NCI-H187 treated with DMSO at 0.1 percent for 48 hours (cell line): ENCODE results near the gene ZNF385C.

Experiments used
- DNase-seq: peaks from one replicate; lab custom pipeline; 2025; lab: John Stamatoyannopoulos, UW

ZNF385C gene

GRCh38 chr17:42125565-42125964 lies 27.3 kb upstream of the ZNF385C start:
- DNase-seq: no peak

DNA sequence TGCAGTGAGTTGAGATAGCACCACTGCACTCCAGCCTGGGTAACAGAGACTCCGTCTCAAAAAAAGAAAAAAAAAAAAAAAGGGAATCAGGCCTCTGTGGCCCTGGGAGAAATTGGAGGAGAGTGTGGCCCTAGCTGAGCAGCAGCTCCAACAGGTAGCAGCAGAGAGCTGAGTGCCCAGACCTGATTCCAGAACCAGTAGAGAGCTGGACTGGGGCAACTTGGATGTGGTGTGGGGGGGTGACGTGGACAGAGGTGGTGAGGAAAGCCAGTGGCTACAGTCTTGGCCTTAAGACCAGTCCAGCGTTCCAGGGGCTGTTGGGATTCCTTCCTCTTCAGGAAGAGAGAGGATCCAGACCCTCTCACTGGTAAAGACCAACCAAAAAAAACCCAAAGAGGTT lies 26.0 kb upstream of the ZNF385C start:
- no peak for DNase-seq

GRCh38 chr17:42122371-42123303 lies 24.4 kb upstream of the ZNF385C start, which contains the start of gene HSPB9:
Gene HSPB9, plus strand, starts transcription at chr17:42122804. Its CDS starts 47 bp downstream, at chr17:42122851.
- DNase-seq: peak; percentile 51

- DNase-seq: no peak
Observed at GRCh38 chr17:42120770-42121769, 22.8 kb upstream of the ZNF385C start, which contains the start of gene KAT2A. Gene KAT2A, minus strand, starts transcription at chr17:42121367. Its CDS starts 63 bp downstream, at chr17:42121304.

DNA sequence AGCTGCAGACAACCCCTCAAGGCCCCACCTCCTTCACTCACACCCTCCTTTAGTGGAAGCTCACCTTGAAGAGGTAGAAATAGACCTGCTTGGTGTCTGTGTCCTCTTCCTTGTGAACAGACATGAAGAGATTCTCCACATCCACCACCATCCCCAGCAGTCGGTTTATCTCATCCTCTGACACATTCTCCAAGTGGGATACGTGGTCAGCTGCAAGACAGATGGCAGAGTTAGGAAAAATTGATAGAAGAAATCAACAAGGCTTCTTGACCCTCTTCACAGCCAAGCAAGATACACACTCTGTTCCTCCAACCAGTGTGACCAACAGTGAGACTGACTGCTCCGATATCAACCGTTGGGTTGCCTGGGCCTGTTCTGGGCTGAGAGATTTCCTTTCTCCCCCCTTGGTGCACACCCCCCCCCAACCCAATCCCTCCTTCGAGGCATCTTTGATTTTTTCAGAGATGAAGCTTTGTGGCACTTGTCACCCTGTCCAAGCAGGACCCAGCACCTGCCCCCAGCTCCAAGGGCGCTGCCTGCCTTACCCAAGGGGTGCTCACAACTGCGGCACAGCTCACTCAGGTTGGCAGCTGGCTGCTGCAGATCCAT lies 22.0 kb upstream of the ZNF385C start:
- DNase-seq: no peak

DNA sequence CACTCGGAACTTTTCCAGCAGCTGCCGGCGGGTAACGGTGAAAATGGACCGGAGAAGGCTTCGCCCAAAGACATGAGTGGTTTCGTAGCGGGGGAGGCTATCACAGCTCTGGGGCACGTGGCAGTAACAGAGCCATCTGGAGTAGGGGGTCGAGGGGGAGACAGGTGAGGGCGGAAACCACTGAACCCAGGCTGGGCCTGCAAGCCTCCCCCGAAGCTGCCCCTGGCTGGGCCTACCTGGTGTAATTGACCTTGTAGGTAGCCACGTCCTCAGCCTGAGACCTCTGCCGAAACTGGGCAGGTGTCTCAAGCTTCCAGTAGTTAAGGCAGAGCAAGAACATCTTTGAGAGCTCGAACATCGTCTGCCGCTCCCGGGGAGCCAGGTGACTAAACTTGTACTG lies 21.0 kb upstream of the ZNF385C start:
- no peak for DNase-seq

DNA sequence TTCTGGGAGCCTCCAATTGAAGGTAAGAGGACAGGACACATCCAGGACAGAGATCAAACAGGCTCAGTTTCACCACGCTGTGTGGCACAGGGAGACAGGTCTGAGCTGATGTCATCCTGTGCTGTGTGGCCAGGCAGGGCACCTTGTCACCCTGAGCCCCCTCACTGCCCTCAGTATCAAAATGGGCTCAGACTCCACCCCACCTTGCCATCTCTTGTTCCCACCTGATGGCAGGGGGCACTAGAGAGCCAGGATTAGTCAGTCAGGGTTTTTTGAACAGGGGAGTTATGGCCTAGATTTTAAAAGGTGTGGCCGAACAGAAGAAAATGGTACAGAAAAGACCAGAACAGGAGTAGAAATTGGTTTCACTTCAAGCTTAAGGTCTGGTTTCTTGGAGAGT lies 20.3 kb upstream of the ZNF385C start:
- DNase-seq: no peak

DNA sequence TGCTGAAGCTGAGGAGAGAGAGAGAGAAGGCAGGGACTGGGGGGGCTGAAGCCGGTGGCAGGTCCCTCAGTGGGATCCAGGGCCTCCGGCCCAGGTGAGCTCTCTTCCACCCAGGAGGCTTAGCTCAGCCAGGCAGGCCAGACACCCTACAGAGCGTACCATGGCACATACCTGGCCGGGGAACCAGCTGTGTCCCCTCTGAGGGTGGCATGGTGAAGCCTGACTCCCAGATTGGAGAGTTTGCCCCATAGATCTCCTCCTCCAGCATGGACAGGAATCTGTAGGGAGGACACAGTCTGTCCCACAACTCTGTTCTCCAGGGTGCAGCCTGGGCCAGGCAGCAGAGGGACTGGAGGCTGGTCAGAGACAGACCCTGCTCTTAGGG lies 19.8 kb upstream of the ZNF385C start:
- DNase-seq: no peak

- DNase-seq: no peak
Observed at GRCh38 chr17:42117397-42118125, 19.3 kb upstream of the ZNF385C start.

DNA sequence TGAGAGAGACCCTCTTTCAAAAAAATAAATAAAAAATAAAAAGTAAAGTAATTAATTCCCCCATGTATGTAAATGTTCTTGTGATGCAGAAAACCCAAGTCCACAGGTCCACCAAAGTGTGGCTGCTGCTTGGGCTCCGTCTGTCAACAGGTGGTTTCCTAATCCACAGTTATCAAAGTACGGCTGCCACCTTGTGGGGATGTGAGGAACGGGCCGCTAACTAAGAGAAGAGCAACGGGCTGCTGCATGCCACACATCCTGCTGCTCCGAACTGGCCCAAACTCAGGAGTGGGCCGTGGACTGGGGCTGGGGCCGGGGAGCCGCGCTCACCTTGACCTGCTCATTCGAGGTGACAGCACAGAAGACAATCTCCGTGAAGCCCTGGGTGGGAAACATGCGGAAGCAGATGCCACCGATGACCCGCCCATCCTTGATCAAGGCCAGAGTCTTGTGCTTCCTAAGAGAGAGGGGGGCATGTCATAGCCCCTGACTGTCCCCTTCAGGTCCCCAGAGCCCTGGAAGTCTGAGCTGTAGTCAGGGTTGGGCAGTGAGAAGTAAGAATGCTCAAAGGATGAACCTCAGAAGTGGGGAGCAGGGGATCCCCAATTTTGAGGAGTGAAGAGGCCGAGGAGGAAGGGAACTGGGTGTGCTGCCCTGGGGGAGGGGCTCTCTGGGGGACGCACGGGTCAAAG lies 18.6 kb upstream of the ZNF385C start:
- peak; percentile 16 for DNase-seq

DNA sequence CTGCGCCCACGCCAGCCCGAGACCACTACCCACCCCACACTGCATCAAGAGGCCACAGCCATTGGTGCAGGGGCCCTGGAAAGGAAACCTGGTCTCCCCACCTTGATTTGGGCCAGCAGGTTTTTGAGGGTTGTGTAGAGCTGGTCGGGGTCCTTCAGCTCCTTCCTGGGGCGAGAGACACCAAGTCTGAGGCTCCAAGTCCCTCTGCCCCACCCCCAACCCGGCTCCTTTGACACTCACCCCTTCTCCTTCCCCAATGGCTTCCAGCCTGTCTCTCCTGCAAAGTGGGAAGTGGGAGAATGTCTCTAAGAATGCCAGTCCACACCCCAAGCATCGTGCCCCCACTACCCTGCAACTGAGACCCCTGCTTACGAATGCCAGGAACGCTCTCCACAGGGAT lies 15.8 kb upstream of the ZNF385C start:
- no peak for DNase-seq

- DNase-seq: no peak
Observed at GRCh38 chr17:42113293-42114069, 15.2 kb upstream of the ZNF385C start.

DNA sequence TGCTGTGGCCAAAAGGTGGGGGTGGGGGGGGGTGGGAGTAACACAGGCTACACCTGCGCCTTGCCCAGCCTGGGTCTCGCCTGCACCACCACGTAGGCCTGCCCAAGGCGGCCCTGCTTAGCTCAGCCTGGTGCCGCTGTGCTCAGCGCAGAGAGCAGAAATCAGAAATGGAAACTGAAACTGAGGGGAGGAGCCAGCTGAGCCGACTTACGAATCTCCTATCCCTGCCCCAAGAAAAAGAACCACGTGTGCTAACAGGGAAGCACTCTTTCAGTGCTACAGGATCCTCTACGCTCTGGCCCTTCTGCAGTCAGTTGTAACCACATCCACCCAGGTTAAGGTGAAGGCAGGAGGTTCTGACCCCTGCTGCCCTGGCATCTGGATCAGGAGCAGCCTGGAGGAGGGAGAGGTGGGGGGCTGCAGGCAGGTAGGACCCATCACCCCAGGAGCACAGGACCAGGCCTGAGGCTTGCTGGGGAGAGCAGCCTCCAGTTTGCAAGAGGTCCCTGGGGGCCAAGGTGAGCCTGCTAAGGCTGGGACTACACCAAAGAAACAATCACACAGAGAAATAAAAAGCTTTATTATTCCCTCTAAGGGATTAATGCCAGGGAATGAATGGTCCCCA lies 14.4 kb upstream of the ZNF385C start, which contains the start of gene DHX58:
DHX58 (minus strand) TSS at position 163 of the 625 bp plus-strand sequence. CDS start 822 bp downstream, outside the sequence.
- DNase-seq: peak; percentile 53

GRCh38 chr17:42111871-42112551 lies 13.7 kb upstream of the ZNF385C start:
- DNase-seq: no peak

GRCh38 chr17:42111265-42111636 lies 13.0 kb upstream of the ZNF385C start:
- no peak for DNase-seq

GRCh38 chr17:42110301-42111264 lies 12.3 kb upstream of the ZNF385C start:
- DNase-seq: no peak

GRCh38 chr17:42109086-42109485 lies 10.8 kb upstream of the ZNF385C start:
- no peak for DNase-seq
